HG02678 (cell line): Measurements from ENCODE around the gene MYCL.

Experiments used
- ATAC-seq: cut with Tn5 transposase; IDR thresholded peaks from one replicate; pipeline ENCODE4 v1.9.1; 2021; ENCODE audit warnings: mild to moderate bottlenecking, moderate library complexity; ENCODE audit not compliant: unreplicated experiment

Gene MYCL

DNA sequence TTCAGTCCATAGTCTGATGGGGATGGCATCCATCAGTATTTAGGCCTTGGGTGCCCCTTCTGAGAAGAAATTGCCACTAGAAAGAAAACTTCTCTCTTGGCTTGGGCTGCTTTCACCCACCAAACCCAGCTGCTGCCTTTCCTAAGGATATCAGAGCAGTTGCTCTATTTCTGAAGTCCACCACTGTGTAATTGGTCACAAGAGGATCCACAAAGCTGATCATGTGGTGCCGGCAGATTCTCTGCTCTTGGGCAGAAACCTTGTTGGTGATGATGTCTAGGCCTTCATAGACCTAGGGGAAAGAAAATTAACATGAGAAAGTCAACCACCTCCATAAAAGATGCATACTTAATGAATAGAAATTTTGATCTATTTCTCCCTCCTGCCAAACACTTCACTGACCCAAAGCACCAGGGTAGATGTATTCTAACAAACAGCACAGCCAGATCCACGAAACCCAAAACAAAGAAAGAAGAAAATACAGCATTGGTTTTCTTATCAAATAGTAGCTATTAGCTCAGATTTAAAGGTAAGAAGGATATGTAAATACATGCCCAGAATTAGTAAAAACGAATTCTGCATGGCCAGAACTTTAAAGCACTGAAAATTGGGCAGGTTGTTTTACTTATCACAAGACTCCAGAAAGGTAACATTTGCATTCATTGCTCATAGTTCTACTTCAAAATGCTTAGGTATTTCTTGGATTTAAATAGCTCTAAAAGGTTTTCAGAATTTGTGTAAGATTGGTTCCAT lies 44.4 kb downstream of the MYCL start:
- ATAC-seq: no peak

DNA sequence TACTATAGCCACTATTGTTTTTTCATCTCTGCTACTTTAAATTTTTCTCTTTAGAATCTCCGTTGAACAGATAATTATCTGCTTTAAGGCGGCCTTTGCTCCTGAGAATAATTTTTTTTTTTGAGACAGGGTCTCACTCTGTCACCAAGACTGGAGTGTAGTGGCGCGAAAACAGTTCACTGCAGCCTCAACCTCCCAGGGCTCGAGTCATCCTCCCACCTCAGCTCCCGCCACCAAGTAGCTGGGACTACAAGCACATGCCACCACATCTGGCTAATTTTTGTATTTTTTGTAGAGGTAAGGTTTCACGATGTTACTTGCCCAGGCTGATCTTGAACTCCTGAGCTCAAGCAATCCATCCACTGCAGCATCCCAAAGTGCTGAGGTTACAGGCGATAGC lies 47.0 kb downstream of the MYCL start:
- no peak for ATAC-seq

DNA sequence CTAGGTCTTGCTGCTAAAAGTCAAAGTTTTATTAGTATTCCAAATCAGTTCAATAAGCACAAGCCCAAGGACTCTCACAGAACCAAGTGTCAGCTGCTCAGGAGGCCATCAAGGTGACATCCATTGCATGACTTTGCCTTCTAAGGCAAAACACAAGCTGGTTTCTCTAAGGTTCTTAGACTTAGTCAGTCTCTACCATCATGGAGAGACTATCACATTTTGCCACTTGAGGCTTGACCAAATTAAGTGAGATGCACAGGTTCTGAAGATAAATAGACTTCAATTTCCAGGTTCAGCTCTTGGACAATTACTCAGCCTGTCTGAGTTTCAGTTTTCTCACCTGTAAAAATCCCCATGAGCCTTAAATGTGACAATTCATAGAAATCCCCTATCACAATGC lies 47.4 kb downstream of the MYCL start:
- no peak for ATAC-seq

DNA sequence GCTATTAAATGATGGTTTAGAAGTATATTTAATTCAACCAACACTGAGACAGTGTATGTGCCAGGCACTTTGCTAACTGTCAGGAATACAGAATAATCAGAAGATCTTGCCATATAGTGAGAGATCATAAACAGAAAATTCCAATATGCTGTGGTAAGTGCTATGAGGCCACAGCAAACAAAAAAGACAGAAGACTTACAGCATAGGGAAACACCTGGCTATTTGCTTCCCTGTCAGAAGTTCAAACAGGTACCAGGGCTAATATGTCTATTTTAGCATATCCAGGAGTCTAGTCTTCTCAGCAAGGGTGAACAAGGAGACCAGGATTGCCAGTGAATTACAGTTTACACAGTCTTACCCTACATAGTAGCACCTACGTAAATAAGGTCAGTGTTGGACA lies 48.8 kb downstream of the MYCL start:
- ATAC-seq: no peak

DNA sequence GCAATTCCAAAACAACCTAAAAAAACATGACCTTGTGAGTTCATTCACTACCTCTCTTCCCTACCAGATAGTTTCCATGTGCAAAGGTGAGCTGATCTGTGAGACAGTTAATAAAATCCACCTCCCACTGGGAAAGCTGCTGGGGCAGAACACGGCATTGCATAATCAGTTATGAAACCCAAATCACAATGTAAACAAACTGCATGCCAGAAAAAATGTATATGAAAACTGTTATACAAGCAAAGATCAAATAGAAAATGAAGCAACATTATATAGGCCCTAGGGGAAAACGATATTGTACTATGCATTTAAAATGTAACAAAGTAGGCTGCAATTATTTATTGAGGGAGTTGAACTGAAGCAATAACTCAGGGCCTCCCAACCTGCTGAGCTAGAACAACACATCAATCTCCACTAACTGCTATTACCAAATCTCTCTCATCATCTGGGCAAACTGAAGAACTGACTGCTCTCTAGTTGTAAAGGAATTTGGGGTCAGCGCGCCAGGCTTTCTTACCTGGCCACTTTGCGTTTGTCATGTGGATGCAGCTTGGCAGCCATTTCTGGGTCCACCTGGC lies 49.4 kb downstream of the MYCL start:
- no peak for ATAC-seq

DNA sequence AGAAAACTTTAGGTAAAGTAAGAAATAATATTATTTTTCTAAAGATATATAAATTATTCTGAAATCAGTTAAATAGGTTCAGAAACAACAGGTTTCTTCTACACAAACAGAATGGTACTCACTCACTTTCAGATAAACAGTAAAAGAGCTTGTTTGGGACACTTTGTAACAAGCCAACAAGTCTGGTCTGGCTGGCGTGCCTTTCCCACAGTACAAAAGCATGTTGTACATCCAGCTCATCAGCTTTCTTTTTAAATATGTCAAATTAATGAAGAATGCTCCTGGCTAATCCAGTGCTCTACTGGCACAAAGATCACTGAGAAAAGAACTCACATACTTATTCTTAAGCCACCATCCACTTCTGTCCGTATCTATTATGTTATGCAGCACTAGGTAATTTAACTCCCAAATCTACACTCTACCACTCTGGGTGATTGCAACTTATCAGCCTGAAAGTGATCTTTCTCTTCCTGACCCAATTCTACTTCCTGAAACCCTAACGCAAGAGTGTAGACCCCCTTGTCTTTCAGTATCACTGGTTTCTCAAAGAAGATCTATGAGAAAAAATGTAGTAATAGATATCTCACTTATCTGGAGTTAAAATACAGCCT lies 51.0 kb downstream of the MYCL start:
- ATAC-seq: no peak

DNA sequence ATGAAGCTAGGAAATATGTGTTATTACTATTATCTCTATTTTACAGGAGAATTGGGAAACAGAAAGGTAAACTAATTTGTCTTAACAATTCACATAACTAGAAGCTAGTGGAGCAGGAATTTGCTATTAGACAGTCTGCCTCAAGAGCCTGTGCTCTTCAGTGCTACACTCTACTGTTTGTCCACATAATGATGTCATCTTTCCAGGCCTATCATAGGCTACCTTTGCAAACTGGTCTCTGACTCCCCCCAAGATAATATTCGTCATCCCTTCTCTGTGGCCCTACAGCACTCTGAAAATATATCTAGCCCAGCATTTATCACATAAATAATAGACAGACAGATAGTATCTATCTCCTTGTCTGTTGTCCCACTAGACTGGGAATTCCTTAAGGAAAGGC lies 52.5 kb downstream of the MYCL start:
- ATAC-seq: no peak

DNA sequence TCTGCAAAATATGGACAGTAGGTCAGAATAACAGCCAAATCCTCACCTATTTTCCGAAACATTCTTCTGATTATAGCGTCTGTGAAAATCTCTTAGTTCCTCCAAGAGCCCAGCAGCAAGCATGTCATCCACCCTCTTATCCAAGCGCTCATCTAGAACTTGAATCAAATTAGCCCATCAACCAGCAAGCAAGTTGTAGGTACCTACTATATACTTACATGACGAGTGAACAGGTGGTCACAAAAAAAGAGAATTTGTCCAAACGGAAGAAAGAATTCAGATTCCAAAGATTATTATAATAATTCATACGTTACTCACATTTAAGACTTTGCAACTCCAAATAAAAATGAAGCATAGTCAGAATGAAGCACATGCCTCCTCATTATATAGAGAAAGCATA lies 53.8 kb downstream of the MYCL start:
- no peak for ATAC-seq

DNA sequence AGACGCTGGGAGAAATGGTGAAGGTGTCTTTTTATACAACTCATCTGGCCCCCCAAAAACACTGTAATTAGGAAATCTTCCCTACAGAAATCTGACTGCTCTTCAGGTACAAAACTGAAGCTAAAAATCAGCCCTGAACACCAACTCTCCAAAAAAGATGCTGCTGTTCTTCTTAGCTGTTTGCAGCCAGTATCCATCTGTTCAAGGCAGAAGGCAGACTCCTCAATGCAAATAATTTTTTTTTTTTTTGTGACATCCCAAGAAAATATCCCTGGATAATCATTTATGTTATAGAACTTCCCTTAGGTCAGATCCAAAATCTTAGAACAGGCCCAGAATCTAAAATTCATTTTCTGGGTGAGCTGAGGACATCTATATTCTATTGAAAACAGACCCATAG lies 54.9 kb downstream of the MYCL start:
- no peak for ATAC-seq

DNA sequence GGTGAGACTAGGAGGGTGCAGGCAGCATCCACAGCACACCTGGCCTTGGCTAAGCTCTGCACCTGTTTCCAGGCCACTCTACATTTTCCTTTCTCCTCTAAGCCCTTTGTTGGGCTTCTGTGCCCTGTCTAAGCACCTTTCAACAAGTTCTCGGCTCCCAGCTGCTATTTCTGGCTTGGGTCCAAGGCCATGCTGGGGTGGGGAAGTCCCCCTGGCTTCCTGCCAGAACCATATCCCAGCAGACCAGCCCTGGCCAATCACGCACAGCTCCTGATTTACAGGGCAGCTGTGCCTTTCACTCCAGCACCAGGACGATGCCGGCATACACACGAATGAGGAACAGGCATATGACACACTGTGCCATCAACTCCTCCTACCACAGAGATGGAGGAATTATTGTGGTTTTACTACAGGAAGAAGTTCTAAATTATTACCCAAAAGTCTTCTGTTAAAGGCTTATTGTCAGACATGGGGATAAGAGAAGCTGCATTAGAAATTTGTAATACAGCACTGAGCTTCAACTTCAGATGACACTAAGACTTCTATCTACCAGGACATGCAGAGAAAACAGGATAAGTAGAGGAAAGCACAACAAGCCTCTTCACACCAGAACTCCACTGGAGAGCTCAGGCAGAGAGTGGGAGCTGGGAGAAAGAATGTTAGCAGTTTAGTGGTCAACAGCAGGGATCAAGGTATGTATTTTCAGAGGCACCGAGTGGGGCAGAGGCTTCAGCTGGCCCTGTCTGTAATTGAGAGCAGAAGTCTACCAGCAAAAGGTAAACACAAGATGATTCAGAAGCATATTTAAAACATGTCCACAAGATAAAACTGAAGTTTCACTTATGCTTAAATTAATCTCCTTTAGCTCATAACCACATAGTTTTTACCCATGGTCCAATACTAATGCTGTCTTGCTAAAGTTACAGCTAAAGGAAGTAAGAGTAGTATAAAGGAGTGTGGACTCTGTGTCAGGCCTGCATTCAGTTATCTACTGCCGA lies 55.8 kb downstream of the MYCL start:
- ATAC-seq: peak; percentile 70
